Measurements from ENCODE around the gene PHOX2A. TPM values are rescaled to one million over a fixed set of nuclear protein-coding genes. Genes with fewer than 3 reads are reported as not detected.

Gene PHOX2A
- total and polyA plus RNA-seq, 2 of the 13 experiments (the other 11 are each of a cell fraction or from before 2014, with no cell fraction given): not detected

DNA sequence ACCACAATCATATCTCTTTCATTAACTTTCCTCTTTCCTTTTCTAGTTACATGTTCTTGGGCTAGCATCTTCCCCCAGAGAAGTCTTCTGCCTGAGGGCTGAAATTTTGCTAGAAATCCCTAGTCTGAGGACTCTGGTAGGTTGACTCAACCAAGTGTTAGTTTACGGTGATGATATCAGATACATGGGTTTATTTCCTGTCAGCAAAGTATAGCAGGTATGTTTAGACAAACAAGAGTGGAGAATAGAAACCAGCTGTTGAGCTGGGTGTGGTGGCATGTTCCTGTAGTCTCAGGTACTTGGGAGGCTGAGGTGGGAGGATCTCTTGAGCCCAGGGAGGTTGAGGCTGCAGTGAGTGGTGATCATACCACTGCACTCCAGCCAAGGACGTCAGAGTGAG, 40.8 kb downstream of the PHOX2A start:
- no peak overlapping the region for H2AFZ ChIP-seq (ENCODE audit: low read length)
- in situ Hi-C loops (cut with HindIII; ENCODE audit: extremely low pct_ligation_motif_present, low pct_unique_long_range_greater_than_20kb) (no loop called here), intact Hi-C loops (cut with micrococcal nuclease; ENCODE audit: unreplicated experiment) (no loop called here)
- H3K79me2 ChIP-seq (ENCODE audit: insufficient read depth, low read length): no peaks in the 10 kb centered on the region
- WGBS (ENCODE audit: low lambda C conversion rate): 24% methylated on average over 2 of the region's 2 CpGs
- no peak overlapping the region for H3K27ac ChIP-seq (ENCODE audit: extremely low read length, insufficient read depth, low read length)
- TF ChIP-seq, protein P1, sequence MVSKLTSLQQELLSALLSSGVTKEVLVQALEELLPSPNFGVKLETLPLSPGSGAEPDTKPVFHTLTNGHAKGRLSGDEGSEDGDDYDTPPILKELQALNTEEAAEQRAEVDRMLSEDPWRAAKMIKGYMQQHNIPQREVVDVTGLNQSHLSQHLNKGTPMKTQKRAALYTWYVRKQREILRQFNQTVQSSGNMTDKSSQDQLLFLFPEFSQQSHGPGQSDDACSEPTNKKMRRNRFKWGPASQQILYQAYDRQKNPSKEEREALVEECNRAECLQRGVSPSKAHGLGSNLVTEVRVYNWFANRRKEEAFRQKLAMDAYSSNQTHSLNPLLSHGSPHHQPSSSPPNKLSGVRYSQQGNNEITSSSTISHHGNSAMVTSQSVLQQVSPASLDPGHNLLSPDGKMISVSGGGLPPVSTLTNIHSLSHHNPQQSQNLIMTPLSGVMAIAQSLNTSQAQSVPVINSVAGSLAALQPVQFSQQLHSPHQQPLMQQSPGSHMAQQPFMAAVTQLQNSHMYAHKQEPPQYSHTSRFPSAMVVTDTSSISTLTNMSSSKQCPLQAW (CRISPR knock-in tag; IDR thresholded peaks at IDR 0.05): no peak
- TF ChIP-seq, protein P2, sequence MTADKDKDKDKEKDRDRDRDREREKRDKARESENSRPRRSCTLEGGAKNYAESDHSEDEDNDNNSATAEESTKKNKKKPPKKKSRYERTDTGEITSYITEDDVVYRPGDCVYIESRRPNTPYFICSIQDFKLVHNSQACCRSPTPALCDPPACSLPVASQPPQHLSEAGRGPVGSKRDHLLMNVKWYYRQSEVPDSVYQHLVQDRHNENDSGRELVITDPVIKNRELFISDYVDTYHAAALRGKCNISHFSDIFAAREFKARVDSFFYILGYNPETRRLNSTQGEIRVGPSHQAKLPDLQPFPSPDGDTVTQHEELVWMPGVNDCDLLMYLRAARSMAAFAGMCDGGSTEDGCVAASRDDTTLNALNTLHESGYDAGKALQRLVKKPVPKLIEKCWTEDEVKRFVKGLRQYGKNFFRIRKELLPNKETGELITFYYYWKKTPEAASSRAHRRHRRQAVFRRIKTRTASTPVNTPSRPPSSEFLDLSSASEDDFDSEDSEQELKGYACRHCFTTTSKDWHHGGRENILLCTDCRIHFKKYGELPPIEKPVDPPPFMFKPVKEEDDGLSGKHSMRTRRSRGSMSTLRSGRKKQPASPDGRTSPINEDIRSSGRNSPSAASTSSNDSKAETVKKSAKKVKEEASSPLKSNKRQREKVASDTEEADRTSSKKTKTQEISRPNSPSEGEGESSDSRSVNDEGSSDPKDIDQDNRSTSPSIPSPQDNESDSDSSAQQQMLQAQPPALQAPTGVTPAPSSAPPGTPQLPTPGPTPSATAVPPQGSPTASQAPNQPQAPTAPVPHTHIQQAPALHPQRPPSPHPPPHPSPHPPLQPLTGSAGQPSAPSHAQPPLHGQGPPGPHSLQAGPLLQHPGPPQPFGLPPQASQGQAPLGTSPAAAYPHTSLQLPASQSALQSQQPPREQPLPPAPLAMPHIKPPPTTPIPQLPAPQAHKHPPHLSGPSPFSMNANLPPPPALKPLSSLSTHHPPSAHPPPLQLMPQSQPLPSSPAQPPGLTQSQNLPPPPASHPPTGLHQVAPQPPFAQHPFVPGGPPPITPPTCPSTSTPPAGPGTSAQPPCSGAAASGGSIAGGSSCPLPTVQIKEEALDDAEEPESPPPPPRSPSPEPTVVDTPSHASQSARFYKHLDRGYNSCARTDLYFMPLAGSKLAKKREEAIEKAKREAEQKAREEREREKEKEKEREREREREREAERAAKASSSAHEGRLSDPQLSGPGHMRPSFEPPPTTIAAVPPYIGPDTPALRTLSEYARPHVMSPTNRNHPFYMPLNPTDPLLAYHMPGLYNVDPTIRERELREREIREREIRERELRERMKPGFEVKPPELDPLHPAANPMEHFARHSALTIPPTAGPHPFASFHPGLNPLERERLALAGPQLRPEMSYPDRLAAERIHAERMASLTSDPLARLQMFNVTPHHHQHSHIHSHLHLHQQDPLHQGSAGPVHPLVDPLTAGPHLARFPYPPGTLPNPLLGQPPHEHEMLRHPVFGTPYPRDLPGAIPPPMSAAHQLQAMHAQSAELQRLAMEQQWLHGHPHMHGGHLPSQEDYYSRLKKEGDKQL (CRISPR knock-in tag; IDR thresholded peaks at IDR 0.05; ENCODE audit: low read depth): no peak
- TF ChIP-seq ZNF484 (CRISPR knock-in tag; IDR thresholded peaks at IDR 0.05; ENCODE audit: borderline replicate concordance, low read depth): no peak
- no peak for TF ChIP-seq FOXO1 (CRISPR knock-in tag; IDR thresholded peaks at IDR 0.05)
- TF ChIP-seq ZNF263 (CRISPR knock-in tag; IDR thresholded peaks at IDR 0.05): no peak
- TF ChIP-seq, protein P3, sequence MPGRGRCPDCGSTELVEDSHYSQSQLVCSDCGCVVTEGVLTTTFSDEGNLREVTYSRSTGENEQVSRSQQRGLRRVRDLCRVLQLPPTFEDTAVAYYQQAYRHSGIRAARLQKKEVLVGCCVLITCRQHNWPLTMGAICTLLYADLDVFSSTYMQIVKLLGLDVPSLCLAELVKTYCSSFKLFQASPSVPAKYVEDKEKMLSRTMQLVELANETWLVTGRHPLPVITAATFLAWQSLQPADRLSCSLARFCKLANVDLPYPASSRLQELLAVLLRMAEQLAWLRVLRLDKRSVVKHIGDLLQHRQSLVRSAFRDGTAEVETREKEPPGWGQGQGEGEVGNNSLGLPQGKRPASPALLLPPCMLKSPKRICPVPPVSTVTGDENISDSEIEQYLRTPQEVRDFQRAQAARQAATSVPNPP (CRISPR knock-in tag; IDR thresholded peaks at IDR 0.05): no peak
- TF ChIP-seq SOX13 (IDR thresholded peaks at IDR 0.05): no peak
- no peak for TF ChIP-seq SOX13 (CRISPR knock-in tag; conservative IDR thresholded peaks at IDR 0.05 in 1 of 2, IDR thresholded peaks at IDR 0.05 in 1 of 2)
- no peak for TF ChIP-seq TBX2 (CRISPR knock-in tag; IDR thresholded peaks at IDR 0.05; ENCODE audit: borderline replicate concordance)
- no peak overlapping the region for H3K9ac ChIP-seq (ENCODE audit: insufficient read depth, low read depth, low read length)
- no peak overlapping the region for H3K4me3 ChIP-seq (replicated peaks in 1 of 3; ENCODE audit: insufficient read depth in 1 of 3, low read depth in 2 of 3, low read length in 3 of 3)
- no peak for DNase-seq (ENCODE audit: low spot score)
- ChIA-PET POLR2A (no interaction called here), CTCF (ENCODE audit: low intra/inter-chr PET ratio, low total read pairs) (no interaction called here)
- no peaks in the 10 kb centered on the region for H3K36me3 ChIP-seq (replicated peaks in 1 of 2; ENCODE audit: control insufficient read depth in 1 of 2, insufficient read depth in 2 of 2, low read length in 2 of 2)
- H3K27me3 ChIP-seq (ENCODE audit: control insufficient read depth in 1 of 2, insufficient read depth in 2 of 2, low read length in 2 of 2): no peaks in the 10 kb centered on the region; a peak in 1 of 5 replicates
- no TSS peak for BruUV-seq (replicated peaks)
- H3K4me1 ChIP-seq (ENCODE audit: insufficient read depth, low read length): peaks cover 9% of the 10 kb centered on the region; the same call in 1 of the 2 replicates
- H3K4me2 ChIP-seq (ENCODE audit: low read depth, low read length): no peak overlapping the region
- FAIRE-seq: no peak
- H4K20me1 ChIP-seq (ENCODE audit: insufficient read depth, low read length): no peaks in the 10 kb centered on the region
- no peak for ATAC-seq
- no peaks in the 10 kb centered on the region for H3K9me3 ChIP-seq (ENCODE audit: low read length)
